GM06990 (cell line): ENCODE measurements around the gene GREM1.

Experiments used
- DNase-seq: peaks from one replicate; pipeline ENCODE4 v3.0.0-alpha.2; 2011; ENCODE audit not compliant: insufficient read length; ENCODE audit errors: extremely low read depth
- H3K27me3 ChIP-seq: replicated peaks from 2 replicates; pipeline ENCODE4 v1.6.0; 2011; ENCODE audit warnings: low read length; ENCODE audit not compliant: control insufficient read depth, insufficient read depth
- H3K36me3 ChIP-seq: 2 replicates; pipeline ENCODE4 v1.5.1; 2011; ENCODE audit warnings: low read length; ENCODE audit not compliant: control insufficient read depth, insufficient read depth
- H3K4me3 ChIP-seq: replicated peaks from 2 replicates; pipeline ENCODE4 v1.5.1; 2011; ENCODE audit warnings: low read depth, mild to moderate bottlenecking, control low read depth, low read length
- CTCF ChIP-seq: IDR thresholded peaks from 2 replicates; pipeline ENCODE4 v1.5.1; 2011; ENCODE audit warnings: low read length, control low read depth, mild to moderate bottlenecking, inconsistent platforms; ENCODE audit not compliant: insufficient read depth, poor library complexity, severe bottlenecking

The GREM1 gene

GRCh38 chr15:32690941-32691688, 26.7 kb upstream of the GREM1 start:
- no peaks in the 10 kb centered on the region for H3K27me3 ChIP-seq
- TF ChIP-seq CTCF: no peak
- H3K36me3 ChIP-seq: no peaks in the 10 kb centered on the region
- no peak for DNase-seq
- H3K4me3 ChIP-seq: no peak overlapping the region

GRCh38 chr15:32691689-32692038, 26.1 kb upstream of the GREM1 start:
- no peak for DNase-seq
- Histone ChIP-seq H3K36me3 (no peaks in the 10 kb centered on the region), H3K27me3 (no peaks in the 10 kb centered on the region), H3K4me3 (no peak overlapping the region)
- TF ChIP-seq CTCF: no peak

GRCh38 chr15:32692286-32692685, 25.5 kb upstream of the GREM1 start:
- Histone ChIP-seq H3K4me3 (no peak overlapping the region), H3K36me3 (no peaks in the 10 kb centered on the region), H3K27me3 (no peaks in the 10 kb centered on the region)
- DNase-seq: no peak
- no peak for TF ChIP-seq CTCF

GRCh38 chr15:32694222-32694983, 23.4 kb upstream of the GREM1 start:
- no peak for TF ChIP-seq CTCF
- H3K4me3 ChIP-seq: no peak overlapping the region

GRCh38 chr15:32698773-32699390, 18.9 kb upstream of the GREM1 start:
- DNase-seq: no peak
- no peak for TF ChIP-seq CTCF
- Histone ChIP-seq H3K4me3 (no peak overlapping the region), H3K27me3 (no peaks in the 10 kb centered on the region), H3K36me3 (no peaks in the 10 kb centered on the region)

More at GRCh38 chr15:32694222-32694983, 23.4 kb upstream of the GREM1 start:
- no peak for DNase-seq
- H3K36me3 ChIP-seq: no peaks in the 10 kb centered on the region
- H3K27me3 ChIP-seq: no peaks in the 10 kb centered on the region
